ENCODE results near the gene SVEP1.

The SVEP1 gene

DNA sequence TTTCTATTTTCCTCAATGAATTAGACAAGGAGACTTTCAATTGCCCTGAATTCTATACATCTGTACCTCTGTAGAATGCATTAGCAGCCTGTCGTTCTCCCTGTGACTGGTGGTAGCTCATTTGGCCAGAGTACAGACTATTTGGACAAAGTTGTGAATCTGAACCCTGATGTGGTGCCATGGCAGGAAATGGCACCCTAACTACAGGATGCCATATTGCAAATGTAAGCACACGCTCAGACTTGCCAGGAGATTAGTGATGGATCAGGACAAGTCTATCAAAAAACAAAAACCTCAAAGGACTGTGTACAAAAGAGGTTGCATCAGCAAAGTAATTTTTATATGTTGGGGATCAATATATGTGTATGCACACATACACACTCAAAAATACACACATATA lies 58.3 kb downstream of the SVEP1 start:
- no peak for DNase-seq (ENCODE audit: low read depth)

DNA sequence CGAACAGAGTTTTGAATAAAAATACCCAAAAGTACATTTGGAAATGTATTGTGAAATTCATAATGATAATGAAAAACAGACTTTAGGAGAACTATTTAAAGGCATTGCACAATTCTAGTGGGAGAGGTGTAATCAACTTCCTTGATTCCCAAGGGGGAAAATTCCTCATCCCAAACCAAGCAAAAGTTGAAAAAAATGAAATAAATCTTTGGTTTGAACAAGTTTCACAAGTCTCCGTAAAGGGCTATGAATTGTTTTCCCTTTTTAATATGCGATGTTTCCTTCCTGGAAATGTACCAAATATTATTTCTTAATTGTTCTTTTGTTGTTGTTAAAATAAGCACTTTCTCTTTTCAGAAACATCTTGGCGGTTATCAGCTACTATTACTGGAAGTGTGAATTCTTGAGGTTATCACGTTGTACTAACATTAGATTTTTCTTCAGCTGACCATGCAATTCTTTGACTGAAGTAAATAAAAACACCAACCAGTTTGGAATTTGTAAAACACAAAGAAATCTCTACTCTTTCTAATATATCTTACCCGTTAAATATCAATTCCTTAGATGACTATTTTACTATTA lies 59.3 kb downstream of the SVEP1 start:
- DNase-seq (ENCODE audit: low read depth): peak; percentile 63

DNA sequence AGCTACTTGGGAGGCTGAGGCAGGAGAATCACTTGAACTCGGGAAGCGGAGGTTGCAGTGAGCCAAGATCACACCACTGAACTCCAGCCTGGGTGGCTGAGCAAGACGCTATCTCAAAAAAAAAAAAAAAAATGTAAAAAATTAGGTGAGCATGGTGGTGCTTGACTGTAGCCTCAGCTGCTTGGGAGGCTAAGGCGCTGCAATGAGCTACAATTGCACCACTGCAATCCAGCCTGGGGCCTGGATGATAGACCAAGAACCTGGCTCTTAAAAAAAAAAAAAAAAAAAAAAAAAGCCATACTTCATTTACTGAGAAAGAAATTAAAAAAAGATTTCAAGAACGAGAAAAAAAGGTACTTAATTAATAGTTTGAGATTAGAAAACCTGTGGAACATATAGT lies 62.1 kb downstream of the SVEP1 start:
- DNase-seq (ENCODE audit: low read depth): no peak

DNA sequence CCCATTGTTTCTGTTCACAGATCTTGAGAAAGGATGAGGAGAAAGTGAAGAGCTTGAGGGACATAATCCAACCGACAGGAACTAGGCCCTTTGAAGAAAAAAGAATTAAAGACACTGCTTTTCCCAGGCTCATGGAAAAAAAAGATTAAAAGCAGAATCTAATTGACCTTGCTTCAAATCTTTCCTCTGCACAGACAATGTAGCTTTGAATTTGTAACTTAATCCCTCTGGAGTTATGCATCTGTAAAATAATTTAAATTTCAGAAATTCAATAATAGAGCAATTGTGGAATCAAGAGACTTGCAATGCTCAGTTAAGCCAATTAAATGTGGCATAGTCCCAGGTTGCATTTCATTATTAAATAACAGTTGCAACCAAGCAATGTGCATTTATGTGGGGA lies 64.6 kb downstream of the SVEP1 start:
- DNase-seq (ENCODE audit: low read depth): no peak

DNA sequence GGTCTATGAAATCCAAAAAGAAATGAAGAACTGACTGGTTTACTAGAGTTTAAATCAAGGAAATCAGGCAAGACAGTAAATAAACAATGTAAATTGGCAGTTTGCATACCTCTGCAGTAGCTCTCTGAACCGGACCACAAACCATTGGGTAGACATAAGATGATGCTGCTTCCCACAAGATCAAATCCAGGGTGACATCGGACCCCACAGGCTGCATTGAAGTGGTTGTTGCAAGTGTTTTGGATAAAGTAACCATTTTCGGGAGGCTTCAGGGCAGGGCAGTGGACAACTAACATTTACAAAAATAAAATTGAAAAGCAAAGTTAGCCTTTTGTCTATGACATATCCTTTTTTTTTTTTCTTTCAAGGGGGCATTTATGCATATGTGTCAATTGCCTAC lies 66.7 kb downstream of the SVEP1 start:
- no peak for DNase-seq (ENCODE audit: low read depth)

DNA sequence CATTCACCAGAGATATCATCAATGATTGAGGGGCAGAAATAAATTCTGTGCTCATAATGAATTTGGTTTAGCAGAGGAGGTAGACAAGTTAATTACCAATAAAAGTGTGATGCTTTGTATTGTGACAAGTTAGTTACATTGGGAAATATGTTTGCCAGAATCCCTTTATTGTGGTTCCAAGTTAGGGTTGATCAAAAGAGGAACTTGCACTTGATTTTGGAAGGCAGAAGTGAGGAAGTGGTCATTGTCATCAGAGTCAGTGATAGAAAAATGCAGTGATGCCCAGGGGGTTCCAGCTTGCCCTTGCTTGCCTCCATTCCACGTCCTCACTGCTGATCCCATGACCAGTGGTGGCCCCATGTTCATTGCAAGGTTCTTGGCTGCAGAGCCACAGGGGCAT lies 69.7 kb downstream of the SVEP1 start:
- DNase-seq (ENCODE audit: low read depth): no peak

DNA sequence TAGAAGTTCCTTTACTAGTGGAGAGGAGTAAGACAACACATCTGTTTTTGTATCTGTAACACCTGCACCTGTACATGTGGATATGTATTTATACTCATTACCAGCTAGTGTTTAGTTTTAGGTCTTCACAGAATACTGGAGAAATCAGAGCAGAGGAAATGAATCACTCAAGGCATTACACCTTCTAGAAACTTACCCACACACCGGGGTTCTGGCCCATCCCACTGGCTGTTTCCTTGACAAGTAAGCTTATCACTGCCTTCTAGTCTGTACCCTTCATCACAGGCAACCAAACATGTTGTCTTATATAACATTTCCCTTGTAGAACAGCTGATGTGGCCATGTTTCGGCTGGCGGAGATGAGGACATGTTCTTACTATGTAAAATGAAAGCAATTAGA lies 76.7 kb downstream of the SVEP1 start:
- DNase-seq (ENCODE audit: low read depth): no peak

DNA sequence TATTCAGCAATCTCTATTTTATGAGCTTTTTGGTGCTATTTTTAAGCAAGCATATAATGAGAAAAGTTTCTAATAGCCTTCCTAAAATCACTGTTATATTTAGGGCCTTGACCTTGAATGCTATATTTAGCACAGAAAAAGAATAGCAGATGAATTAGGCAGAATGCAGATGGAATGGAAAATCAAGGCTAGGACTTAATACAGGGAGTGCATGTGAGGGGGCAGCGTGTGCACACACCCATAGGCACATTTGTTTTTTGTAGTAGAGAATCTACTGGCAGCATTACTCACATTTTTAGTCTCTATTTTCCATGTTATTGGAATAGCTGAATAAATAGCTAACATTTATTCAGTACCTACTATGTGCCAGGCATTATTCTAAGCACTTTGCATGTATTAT lies 79.9 kb downstream of the SVEP1 start:
- DNase-seq (ENCODE audit: low read depth): no peak

DNA sequence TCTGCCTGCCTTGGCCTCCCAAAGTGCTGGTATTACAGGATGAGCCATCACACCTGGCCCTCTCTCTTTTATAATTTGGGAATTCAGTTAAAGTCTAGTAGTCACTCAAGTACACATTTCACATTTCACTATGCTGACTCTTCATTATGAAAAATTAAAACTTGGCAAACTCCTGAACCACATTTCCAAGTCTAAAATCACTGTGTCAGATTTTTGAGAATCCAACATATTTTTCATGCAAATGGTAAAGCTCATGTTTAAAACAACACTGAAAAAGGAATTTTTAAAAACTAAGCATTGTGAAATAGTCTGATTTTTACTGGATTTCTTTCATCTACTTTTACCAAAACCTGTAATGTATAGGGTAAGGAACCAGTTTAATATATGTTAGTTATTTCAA lies 92.3 kb downstream of the SVEP1 start:
- DNase-seq (ENCODE audit: low read depth): no peak

DNA sequence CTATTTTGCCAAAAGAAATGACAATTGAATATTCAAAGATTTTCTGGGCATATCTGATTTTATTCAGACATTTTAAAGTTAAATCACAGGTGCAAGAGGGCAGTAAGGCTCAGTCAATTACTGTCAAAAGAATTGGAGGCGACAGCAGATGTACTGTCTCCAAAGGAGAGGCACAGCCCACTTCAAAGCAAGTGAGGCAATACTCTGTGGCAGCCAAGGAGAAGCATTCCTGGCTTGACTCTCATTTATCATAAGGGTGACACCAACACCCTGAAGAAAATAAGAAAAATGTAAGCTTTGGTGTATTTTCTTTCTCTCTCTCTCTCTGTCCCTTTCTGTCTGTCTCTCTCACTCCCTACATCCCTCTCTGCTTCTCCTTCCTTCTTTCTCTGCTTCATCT lies 93.3 kb downstream of the SVEP1 start:
- no peak for DNase-seq (ENCODE audit: low read depth)

DNA sequence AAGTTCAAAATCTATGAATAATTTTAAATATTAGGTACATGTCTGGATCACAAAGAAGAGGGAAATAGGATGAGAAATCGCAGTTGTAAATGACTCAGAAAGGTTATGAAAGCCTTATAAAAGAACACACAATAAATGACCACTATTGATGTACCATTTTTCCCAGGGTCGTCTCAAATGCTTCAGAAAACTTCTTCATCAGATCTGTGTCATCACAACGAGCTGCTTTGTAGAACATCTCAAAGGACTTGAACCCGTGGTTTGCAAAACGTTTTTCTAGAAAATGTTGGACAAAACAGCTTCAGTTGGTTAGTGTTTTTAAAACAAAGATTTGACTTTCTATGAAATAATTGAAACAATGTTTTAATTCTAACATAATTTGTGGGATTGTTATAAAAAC lies 100.1 kb downstream of the SVEP1 start:
- no peak for DNase-seq (ENCODE audit: low read depth)

DNA sequence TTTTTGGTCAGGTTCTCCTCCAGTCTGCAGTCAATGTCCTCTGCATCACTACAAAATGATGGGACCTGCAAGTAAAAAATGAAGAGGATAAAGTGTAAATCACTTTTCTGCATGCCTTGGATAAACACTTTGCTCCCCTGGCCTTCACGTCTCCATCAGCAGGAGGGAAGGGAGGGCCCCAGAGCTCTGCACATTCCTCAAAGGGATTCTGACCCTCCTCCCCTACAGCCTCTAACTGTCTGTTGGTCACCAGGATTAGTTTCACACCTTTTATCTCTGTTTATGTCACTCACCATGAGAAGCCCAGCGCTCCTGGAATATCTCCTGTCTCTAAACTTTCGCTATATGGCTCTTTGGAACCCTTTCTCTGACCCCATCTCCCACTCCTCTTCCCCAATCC lies 103.3 kb downstream of the SVEP1 start:
- no peak for DNase-seq (ENCODE audit: low read depth)

DNA sequence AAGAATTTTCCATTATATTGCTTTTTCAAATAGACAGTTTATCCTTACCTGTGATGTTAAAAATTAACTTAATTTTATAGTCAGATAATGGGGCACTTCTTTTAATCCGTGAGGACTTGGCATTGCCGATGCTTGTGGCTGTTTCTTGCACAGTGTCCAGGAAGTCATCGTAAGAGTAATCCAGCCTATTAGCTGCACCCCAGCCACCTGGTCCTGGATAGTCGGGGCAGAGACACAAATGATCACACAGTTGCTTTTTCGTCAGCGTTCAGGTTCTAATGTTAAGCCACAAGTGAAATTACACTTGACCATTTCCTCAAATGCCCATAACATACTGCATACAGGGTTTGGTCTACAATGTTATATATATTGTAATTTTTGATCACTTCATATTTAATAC lies 107.4 kb downstream of the SVEP1 start:
- DNase-seq (ENCODE audit: low read depth): no peak

DNA sequence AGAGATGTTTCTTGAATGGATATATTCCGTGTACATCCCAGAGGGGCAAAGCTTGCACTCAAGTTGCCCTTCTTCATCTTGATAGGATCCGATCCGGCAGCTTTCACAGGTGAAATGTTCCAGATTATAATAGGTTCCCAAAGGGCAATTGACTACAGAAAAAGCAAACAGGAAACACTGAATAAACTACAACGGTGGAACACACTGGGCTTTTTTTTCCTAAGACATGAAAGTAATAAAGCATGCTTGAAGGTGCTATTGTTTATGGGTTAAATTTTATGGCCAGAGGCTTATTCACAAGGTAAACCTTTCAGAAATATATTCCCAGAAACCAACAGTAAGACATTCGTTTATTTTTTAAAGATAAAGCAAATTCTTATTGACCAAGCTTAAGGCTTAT lies 110.6 kb downstream of the SVEP1 start:
- DNase-seq (ENCODE audit: low read depth): no peak

DNA sequence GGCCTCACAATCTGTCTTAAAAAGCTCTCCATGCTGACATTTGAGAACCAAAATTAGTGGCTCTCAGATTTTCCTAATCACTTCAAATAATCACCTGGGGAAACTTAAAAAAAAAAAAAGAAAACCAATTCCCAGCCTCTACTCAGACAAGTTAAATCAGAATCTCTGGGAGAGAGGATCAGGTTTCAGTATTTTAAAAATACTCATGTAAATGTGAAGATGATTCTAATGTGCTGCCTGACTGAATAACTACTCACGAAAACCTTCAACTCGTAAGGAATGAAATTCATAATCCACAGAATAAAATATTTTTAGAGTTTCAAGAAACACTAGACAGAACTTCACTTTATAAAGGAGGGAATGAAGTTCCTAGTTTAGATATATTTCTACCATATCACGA lies 114.4 kb downstream of the SVEP1 start:
- DNase-seq (ENCODE audit: low read depth): no peak

DNA sequence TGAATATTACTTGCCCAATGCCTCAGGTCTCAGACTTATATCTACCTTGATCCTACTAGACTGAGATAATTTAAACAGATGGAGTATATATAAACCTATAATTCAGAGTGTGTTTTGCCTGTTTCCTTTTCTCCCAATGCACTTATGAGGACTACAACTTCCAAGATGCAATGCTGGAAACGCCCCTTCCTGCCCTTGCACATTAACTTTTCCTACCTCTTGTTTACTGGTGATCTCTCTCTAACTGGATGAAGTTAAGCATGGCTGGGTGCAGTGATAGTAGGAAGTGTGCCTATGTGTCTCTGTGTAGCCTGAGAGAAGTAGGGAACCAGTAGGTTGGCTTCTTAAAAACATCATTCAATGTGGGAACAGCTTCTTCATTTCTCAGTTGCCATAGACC lies 115.2 kb downstream of the SVEP1 start:
- DNase-seq (ENCODE audit: low read depth): peak; percentile 17

DNA sequence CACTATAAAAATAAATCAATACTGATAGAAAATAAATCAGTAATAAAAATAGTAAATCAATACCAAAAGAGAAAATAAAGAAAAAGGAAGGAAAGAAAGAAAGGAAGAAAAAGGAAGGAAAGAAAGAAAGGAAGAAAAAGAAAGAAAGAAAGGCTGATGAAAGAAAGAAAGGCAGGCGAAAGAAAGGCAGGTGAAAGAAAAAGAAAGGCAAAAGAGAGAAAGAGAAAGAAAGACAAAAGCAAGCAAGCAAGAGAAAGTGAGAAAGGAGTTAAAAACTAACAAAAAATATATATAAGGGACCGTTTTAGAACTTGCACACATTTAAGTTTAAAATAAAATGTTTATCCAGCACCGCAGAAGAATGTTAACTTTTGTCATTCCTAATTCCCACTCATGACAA lies 116.0 kb downstream of the SVEP1 start:
- DNase-seq (ENCODE audit: low read depth): no peak

DNA sequence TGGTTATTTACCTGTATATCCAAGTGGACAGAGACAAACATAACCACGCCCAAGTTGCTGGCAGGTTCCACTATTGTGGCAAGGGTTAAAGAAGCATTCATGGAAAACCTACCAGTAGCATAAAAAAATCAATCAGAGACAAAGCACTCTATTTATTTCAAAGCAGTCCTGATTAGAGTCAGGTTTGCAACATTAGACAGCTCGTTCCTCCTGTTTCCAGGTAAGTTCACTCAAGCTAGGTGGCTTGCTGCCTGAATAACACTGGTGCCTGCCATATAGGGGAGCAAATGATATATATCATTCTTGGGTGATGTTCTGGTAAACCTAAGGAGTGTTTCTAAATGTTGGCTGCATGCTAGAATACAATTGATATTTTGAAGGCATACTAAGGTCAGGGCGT lies 122.3 kb downstream of the SVEP1 start:
- no peak for DNase-seq (ENCODE audit: low read depth)

DNA sequence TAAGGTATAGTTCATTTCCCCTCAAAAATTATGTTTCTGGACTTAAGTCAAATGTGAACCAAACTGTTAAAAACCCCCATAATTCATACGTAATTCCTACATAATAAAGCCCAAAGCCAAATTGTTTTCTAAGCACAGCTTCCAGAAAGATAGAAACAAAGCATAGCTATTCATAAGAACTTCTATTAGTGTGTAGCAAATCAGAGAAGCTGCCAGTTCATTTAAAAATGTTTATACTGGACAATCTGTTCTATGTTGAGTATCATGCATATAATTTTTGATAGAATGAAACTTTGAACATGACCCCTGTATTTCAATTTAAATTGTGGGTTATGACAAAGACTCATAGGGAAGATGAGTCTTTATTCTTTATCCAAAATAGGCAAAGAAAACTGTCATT lies 122.9 kb downstream of the SVEP1 start:
- DNase-seq (ENCODE audit: low read depth): no peak

DNA sequence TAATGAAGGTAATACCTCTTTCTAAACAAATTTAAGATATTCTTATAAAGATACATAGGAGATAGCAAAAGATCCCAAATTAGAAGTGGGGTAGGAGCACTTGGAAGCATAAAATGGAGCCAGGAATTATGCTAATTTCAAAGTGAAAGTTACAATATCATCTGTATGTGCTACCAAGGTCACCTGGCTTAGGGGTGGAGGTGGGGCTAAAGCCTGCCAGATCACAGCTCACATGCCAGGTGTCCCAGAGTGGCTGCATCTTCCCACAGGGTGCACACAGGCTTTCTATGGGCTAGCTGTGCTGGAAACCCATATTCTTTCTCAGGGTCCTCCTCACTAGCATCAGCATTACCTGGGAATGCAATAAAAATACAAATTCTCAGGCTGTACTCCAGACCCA lies 123.7 kb downstream of the SVEP1 start:
- no peak for DNase-seq (ENCODE audit: low read depth)

DNA sequence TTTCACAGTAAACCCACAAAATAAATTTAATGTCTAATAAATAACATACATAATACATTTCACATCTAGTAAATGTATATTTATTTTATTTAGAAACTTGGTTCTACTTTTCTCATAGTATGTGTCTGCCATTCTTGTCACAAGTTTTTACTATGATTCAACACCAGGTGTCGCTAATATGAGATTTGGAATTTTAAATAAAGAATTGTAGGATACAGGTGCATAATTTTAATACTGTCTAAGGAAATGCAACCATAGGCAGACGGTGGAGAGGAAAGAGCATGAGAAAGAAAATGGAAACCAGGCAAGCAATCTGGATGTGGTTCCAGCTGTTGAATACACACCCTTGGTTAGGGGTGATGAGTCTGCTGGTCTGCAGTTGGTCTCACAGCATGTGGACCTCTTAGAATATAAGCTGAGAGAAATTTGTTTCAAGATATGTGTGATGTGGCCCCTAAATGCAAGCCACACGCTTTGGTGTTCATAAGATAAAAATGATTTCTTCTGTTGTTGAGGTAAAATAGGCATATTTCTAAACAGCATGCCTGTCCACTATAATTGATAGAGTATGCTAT lies 127.2 kb downstream of the SVEP1 start:
- peak; percentile 28 for DNase-seq (ENCODE audit: low read depth)

DNA sequence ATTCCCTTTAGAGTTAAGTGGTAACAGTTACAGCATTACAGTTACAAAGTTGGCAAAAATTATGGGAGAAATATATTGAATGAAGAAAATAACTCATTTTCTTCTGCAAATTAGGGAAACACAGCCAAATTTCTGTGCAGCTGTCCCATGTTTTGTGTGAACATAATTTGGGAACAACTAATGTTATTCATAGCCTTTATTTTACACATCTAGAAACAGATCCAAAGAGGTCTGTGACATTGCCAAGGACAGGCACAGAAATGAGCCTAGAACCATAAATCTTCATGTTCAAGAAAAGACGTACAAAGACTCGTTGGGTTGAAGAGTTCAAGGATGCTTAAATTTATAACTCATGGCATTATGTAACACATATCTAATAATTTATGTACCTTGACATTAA lies 127.8 kb downstream of the SVEP1 start:
- DNase-seq (ENCODE audit: low read depth): no peak

DNA sequence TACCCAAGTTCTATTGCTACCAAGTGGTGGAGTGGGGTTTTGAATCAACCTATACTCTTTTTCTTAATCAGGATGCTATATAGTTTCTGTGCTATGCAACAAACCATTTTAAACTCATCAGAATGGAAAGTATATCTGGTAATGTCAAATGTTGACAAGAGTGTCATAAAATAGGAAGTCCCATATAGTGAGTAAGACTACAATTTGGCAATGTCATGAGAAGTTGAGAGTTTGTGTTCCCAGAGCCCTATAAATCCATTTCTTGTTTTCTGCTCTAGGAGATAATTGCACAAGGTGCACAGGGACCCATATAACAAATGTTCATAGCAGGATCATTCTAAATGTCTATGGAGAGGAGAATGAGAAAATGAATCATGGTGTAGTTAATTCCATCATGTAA lies 132.1 kb downstream of the SVEP1 start:
- no peak for DNase-seq (ENCODE audit: low read depth)

DNA sequence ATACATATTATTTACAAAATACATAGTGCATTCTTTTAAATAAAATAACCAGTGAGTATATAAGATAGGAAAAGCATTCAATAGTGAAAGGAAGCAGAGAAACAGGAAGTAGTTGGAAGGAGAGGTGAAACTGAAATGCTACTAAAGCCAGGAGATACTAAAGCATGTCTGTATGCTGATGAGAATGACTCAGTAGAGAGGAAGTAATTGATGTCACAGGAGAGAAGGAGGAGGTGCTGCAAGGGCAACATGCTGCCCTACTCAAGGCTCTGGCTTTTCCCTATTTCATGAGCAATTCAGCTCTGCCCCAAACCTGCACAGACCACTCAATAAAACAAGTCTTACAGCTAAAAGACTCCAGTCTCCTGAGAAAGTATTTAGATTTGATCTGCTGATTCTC lies 133.4 kb downstream of the SVEP1 start:
- DNase-seq (ENCODE audit: low read depth): peak; percentile 16

DNA sequence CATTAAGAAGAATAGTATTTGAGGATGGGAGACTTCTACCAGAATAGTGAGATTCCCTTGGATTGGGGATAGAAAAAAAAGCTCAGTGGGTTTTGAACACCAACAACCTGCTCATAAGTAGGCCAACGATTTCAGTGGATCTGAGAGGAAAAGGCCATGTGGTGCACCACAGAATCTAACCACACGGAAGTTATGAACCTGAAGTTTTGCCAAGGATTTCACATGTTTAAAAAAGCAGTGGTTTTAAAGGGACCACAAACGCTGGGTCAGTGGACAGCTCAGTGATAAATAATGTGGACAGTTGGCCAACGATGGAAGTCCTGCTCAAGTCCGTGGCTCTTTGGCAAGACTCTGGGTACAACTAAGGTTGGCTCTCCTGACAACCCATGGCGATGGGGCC lies 134.6 kb downstream of the SVEP1 start:
- peak; percentile 67 for DNase-seq (ENCODE audit: low read depth)
